NCI-H187 treated with DMSO at 0.1 percent for 48 hours (cell line): Measurements from ENCODE around the gene TEDC2.
"Not testable (repeated sequence)": the region's sequence is repeated elsewhere in the genome, so short reads cannot be mapped to it uniquely, and the experiment has no call there.

ENCODE experiments used
- DNase-seq: peaks from one replicate; lab custom pipeline; 2025; lab: John Stamatoyannopoulos, UW

TEDC2 gene, protein sequence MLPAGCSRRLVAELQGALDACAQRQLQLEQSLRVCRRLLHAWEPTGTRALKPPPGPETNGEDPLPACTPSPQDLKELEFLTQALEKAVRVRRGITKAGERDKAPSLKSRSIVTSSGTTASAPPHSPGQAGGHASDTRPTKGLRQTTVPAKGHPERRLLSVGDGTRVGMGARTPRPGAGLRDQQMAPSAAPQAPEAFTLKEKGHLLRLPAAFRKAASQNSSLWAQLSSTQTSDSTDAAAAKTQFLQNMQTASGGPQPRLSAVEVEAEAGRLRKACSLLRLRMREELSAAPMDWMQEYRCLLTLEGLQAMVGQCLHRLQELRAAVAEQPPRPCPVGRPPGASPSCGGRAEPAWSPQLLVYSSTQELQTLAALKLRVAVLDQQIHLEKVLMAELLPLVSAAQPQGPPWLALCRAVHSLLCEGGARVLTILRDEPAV

DNA sequence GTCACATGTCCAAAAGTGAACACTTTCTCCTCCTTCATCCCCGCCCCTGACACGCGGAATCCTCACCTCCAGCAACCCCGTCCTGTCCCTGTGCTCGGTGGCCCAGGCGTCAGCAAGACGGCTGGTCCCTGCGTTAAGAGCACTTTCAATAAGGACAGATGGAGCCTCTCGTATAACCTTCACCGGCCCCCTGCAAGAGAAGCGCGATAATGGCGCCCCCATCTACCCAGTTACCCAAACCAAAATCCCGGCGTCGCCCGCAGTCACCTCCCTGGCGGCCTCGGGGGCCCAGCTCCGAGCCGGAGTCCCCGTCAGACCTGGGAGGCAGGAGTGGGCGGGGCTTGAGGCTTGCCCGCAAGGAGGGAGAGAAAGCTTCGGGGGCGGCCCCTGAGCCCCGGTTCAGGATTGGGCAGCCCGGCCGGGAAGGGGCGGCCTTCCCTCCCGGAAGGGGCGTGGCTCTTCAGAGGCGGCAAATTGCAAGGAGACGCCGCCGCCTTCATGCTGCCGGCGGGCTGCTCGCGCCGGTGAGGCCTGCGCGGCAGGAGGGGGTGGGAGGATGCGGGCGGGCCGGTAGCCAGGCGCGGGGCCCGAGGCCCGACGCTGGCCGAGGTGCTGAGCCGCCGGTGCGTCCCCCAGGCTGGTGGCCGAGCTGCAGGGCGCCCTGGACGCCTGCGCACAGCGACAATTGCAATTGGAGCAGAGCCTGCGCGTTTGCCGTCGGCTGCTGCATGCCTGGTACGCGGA, at the start of gene TEDC2:
Gene TEDC2, plus strand, starts transcription at position 463 of the 744 bp plus-strand sequence. Its CDS starts 36 bp downstream, at position 499.
- peak; percentile 95 for DNase-seq

GRCh38 chr16:2415085-2415484, 44.8 kb upstream of the TEDC2 start:
- no peak for DNase-seq

DNA sequence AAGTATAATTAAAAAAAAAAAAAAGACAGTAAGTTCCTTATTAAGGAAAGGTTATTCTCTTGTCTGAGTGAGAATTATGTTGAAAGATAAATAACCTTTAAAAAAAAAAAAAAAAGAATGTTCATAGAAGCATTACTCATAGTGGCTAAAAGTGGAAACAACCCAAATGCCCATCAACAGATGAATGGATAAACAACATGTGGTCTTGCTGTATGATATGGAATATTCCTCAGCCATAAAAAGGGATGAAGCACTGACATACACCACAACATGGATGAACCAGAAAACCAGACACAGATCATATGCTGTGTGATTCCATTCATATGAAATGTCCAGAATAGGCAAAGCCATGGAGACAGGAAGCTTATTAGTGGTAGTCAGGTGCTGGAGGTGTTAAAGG, 39.9 kb upstream of the TEDC2 start:
- no peak for DNase-seq

DNA sequence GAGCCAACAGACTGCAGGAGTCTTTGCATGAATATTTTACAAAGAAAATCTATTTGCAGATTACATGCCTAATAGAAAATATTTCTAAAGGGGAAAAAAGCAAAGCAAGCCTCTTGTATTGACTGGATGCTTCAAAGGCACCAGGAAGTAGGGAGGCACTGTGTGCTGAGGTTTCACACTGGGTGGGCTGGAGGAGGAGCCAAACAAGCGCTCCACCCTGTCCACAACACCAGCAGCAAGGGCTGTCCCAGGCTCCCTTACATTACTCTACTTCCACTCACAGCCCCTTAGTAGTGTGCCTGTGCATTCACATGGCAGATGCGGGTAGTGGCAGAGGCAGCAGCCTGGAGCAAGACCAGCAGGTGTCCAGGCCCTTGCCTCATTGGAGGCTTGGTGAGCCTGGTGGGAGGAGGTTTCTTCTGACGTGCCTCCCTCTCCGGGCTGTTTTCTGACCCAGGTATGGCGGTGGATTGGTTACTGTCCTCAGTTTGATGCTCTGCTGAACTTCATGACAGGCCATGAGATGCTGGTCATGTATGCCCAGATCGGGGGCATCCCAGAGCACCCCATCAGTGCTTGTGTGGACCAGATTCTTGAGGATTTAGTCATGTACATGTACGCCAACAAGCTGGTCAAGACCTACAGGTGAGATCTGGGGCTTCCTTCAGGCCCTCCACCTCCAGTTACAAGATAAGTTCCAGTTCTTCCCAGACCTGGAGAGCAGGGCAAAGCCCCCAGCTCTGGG, 37.6 kb upstream of the TEDC2 start:
- no peak for DNase-seq

DNA sequence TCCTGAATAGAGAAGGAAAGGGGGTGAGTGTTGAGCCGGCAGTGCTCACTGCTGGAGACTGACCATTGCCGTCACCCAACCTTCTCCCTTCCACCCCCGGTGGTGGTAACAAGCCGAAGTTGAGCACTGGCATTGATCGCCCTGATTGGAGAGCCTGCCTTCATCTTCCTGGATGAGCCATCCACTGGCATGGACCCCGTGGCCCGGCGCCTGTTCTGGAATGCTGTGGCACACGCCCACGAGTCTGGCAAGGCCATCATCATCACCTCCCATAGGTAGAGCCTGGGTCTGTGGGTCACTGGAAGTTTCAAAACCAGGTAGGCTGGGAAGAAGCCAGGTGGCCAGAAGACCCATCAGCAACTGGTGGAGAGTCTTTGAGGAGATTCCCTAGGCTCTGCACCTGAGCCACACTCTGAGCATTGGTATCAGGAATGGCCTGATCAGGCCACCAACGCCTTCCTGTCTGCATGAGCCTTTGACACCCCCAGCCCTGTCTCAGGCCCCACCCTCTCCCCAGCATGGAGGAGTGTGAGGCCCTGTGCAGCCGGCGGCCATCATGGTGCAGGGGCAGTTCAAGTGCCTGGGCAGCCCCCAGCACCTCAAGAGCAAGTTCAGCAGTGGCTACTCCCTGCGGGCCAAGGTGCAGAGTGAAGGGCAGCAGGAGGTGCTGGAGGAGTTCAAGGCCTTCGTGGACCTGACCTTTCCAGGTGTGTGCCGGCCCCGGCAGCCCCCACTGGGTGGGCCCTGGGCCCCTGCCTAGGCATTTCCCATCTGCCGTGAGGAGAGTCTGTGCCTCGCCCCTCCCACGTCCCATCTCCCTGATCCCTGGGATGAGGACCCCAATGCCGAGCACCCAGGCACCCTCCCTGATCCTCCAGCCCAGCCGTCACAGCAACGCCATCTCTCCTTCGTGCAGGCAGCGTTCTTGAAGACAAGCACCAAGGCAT, 35.6 kb upstream of the TEDC2 start:
- DNase-seq = no peak

- no peak for DNase-seq
Measured at GRCh38 chr16:2425008-2425518, 34.8 kb upstream of the TEDC2 start.

DNA sequence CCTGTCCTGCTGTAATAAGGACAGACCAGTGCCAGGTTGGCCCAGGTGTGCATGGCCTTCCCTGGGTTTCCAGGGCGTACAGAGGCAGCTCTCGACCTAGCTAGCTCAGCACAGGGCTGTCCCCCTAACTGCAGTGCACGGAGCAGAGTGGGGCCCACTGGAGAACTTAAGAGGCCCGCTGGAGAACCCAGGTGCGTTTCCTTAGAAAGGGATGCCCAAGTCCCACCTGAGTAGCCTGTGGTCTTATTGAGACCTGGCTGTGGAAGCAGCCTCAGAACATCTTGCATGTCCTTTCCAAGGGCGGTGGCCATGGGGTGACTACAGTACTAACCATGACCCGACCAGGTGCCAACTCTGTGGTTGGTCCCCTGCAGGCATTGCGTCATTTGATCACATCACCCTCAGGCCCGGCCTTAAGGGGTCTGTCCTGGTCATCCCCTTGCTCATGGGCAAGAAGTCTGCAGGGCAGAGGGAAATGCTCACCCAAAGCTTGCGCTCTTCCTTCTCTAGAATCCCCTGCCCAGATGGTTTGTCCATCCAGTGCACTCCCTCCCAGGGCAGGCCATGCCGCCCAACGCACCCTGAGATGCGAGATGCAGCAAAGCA, 34.0 kb upstream of the TEDC2 start:
- DNase-seq = no peak

GRCh38 chr16:2426941-2427361, 33.0 kb upstream of the TEDC2 start:
- DNase-seq = no peak

DNA sequence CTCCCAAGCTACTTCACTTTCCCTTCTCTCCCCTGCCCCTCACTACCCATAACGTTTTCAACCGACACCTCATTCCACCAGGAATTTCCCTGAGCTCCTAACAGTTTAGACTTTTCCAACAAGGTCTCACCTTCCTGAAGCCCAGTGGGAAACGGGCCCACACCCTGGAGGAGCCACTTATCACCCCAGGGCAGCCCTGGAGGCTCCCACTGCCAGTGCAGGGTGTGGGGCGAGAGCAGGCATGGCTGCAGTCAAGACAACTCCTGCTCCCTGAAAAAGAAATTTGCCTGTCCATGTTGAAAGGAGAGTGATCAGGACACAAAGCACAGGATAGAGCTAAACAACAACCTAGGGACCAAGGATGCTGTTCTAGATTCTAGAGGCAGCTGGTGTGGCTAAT, 32.4 kb upstream of the TEDC2 start:
- no peak for DNase-seq

- DNase-seq = no peak
Measured at GRCh38 chr16:2428051-2428783, 31.7 kb upstream of the TEDC2 start.

DNA sequence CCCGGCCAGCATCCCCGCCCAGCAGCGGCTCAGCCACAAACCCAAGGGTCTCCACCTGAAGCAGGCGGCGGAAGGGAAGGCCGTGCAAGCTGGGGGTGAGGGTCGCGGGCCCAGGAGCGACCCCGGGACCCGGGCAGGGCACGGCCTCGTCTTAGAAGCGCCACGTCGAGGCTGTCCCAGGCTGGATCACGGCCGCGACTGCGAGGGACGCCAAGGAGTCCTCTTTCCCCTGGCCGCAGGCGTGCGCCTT, 31.2 kb upstream of the TEDC2 start:
- DNase-seq = no peak

- peak; percentile 84 for DNase-seq
Measured at GRCh38 chr16:2429034-2429770, 30.7 kb upstream of the TEDC2 start, which contains the start of gene CCNF. Gene CCNF, plus strand, starts transcription at chr16:2429447. Its CDS starts 35 bp downstream, at chr16:2429482.

DNA sequence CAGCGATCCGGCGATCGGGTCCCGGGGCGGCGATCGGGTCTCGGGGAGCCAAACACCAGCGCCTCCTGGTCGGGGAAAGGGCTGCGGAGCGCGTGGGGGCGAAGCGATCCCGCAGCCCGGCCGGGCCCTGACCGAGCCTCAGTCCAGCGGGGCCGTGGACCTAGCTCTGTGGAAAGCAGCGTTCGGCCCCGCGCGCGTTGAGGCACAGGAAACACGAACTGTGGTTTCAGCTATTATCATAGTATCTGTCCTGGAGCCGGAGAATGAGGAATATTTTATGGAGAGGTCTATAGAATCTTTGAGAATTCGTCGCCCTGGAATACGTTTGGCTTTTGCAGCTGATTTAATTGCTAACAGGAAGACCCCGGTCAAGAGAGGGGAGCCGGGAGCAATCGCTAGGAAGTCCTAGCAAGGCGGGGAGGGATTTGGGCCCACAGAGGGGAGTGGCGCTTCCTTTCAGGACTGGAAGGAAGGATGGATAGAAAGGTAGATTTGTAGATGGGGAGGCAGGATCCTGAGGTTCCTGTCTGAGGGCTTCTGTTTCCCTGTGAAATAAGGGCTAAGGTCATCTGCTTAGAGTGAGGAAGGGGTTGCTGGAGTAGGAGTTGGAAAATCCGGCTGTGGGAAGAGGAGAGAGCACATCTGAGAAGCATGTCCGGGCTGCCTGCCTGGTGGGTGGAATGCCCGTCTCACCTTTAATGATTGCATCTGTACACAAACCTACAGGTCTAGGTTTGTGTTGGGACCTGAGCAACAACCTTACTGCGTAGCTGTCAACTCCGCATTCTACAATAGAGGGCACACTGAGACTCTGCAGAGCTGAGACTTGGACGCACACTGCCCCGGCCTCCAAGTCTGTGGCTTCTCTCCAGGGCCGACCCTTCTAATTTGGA, 29.9 kb upstream of the TEDC2 start:
- DNase-seq = no peak

GRCh38 chr16:2432286-2432685, 27.6 kb upstream of the TEDC2 start:
- no peak for DNase-seq

DNA sequence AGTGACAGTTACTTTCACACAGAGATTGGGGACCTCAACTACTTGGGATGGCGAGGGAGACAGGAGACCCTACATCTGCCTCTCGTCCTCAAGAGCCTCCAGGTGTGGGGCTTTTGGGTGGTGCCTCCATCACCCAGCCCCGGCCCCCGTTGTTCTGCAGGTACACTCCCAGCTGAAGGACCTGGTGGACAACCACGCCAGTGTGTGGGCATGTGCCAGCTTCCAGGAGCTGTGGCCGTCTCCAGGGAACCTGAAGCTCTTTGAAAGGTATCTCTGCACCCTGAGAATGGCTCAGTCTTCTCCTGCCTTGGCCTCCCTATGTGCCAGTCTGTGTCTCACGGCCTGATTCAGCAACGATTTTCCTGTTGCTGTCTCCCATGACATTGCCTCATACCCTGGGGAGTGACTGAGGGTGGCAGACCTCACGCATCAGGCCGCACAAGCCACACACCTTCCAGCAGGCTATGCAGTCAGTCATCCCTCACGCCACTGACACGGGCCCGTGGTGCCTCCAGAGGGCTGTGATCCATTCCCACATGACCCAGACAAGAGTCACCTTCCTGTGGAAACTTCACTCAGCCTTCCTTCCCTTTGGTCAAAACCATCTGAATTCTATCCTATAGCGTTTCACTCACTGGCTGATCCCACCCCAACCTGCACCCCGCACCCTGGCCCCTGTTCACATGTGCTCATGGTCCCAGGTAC, 27.0 kb upstream of the TEDC2 start:
- DNase-seq = no peak

GRCh38 chr16:2435236-2435635, 24.7 kb upstream of the TEDC2 start:
- DNase-seq = not testable (repeated sequence)

DNA sequence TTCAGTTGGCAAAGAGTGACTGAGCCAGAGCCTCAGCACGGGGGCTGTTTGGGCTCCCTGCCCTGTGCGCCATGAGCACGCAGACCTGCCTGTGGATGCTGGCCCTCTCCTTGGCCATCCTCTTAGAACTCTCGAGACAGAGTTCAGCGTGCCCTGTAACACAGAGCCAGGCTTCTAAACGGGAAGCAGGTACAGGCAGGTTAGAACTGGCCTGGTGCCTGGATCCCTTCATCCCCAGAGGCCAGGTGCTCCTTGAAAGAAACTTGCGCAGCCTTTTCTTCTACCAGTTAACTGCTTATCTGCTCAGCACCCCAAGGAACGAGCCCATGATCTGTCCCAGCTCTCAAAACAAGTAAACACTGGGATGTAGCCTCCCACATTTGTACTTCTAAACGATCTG, 23.8 kb upstream of the TEDC2 start:
- DNase-seq = no peak
